SH-SY5Y (cell line): ENCODE measurements around the gene ACSL5.

ENCODE experiments used
- GATA2 ChIP-seq: IDR thresholded peaks from 2 replicates; pipeline ENCODE4 v1.6.1; 2011; ENCODE audit warnings: mild to moderate bottlenecking, low read depth, low read length
- GATA3 ChIP-seq: IDR thresholded peaks from 2 replicates; pipeline ENCODE4 v1.6.1; 2011; ENCODE audit warnings: low read depth, mild to moderate bottlenecking, low read length, moderate library complexity

Gene ACSL5

DNA sequence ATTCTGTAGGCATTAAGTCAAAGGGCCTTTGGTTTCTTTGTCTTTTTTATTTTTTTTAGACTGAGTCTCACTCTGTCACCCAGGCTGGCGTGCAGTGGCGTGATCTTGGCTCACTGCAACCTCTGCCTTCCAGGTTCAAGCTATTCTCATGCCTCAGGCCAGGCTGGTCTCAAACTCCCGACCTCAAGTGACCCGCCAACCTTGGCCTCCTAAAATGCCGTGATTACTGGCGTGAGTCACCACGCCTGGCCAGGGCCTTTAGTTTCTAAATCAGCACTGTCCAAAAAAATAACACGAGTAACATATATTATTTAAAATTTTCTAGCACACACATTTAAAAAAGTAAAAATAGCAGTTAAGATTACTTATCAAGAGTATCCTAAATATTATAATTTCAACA is 11.1 kb upstream of the ACSL5 start:
- TF ChIP-seq GATA3 (no peak), GATA2 (no peak)

DNA sequence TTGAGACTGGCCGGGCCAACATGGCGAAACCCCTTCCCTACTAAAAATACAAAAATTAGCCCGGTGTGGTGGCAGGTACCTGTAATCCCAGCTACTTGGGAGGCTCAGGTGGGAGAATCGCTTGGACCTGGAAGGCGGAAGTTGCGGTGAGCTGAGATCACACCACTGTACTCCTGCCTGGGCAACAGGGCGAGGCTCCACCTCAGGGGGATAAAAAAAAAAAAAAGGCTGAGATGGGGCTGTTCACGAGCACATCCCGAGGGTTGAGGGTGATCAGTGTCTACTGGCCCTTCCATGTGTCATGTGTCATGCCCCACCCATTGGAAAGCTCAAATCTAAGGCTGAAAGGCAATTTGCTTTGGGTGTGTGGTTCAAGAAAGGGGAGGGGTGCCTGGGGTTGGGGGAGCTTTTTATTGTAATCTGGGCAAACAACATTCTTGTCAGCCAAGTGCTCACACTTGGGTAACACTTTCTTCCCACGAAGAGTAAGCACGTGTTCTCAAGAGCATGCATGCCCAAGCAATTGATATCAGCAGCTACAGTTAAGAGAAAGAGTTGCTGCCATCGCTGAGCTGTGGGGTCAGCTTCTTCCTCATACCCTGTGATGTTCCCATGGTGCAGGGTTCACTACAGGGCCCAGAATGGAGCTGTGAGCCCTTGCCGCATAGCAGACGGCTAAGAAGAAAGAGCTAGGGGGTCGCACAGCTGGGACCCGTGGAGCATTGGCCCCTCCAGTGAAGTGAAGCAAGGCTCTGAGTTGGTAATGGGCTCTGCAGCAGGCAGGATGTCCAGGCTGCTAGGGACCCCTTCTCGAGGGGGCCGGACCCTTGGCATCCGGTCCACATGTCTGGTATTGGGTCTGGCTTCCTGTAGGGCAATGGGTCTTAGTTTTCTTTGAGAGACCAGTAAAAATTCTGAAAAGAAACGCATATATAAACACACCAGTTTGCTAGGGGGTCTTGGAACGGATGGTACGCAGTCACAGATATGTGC is 9.9 kb upstream of the ACSL5 start:
- TF ChIP-seq GATA3: no peak
- no peak for TF ChIP-seq GATA2

DNA sequence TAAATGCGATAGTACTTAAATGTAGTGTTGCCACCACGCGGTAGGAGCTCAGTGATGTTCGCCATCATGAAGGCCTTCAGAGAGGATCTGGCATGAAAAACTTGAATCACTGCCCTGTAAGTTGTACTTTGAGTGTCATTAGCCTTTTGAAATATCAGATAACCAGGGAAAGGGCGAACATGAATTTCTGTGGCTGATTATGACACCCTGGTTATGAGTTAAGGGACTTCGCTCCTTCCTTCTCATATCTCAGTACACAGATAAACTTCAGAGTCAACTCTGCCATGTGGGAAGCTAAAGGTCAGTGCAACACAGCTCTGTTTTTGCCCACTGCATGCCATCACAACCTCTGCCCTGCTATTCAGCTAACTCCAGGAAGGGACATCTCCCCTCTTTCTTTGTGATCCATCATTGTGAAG is 8.9 kb upstream of the ACSL5 start:
- TF ChIP-seq GATA3 (no peak), GATA2 (no peak)

DNA sequence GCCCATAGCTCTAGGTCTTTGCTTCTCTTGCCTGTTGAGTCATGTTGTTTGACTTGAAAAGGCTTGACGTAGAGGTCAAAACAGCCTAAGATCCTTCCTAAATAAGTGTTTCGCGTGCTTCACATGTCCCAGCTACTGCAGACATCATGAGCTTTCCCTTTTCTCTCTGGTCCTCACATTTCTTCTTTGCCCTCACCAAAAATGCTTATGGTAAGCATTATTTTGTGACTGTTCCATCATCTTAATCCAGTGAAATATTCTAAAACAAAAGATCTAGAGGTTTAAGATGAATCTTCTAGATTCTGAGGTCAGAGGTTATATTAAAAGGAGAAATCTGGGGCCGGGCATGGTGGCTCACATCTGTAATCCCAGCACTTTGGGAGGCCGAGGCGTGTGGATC is 8.5 kb upstream of the ACSL5 start:
- TF ChIP-seq GATA2: no peak
- no peak for TF ChIP-seq GATA3

DNA sequence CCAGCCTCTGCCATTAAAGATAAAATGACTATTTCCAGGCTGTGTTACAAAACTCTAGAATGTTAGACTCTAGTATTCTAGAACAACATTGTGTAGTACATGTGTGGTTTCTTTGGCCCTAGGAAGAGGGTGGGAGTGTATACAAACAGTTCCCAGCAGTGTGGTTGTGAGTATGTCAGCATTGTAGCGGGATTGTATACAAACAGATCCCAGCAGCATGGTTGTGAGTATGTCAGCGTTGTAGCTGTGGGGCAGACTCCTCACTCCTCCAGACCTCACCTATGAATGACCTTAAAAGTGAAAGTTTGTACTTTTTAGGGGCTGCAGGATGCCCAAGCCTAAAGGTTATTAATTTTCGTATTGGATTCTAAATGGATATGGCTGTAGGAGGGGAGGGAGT is 6.9 kb upstream of the ACSL5 start:
- TF ChIP-seq GATA2 (no peak), GATA3 (no peak)

DNA sequence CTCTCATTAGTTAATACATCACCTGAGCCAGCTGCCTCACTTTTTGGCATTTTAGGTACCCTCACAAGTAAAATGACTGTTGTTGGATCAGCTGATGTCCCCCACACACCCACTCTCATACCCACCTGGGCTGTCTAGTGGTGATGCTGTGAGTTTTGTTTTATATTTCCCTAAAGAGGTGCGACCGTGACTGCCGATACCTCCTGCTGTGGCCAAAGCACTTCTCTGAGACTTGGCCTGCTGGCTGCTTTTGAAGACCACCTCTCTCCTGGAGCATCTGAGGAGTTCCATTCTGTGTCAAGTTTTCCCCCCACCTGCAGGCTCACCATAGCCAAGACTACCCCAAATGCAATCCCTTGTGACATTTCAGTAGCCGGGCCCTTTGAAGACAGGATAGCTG is 6.4 kb upstream of the ACSL5 start:
- TF ChIP-seq GATA3: no peak
- no peak for TF ChIP-seq GATA2

DNA sequence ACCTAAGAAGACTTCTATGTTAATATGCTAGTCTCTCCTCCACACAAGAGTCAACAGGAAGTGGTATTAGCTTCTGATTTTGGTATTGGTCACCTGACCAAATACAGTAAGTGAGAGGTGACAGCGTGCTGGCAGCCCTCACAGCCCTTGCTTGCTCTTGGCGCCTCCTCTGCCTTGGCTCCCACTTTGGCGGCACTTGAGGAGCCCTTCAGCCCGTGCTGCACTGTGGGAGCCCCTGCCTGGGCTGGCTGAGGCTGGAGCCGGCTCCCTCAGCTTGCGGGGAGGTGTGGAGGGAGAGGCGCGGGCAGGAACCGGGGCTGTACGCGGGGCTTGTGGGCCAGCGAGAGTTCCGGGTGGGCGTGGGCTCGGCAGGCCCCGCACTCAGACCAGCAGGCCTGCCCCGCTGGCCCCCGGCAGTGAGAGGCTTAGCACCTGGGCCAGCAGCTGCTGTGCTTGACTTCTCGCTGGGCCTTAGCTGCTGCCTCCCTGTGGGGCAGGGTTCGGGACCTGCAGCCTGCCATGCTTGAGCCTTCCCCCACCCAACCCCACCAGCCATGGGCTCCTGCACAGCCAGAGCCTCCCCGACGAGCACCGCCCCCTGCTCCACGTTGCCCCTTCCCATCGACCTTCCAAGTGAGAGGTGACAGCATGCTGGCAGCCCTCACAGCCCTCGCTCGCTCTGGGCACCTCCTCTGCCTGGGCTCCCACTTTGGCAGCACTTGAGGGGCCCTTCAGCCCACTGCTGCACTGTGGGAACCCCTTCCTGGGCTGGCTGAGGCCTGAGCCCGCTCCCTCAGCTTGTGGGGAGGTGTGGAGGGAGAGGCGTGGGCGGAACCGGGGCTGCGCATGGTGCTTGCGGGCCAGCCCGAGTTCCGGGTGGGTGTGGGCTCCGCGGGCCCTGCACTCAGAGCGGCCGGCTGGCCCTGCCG is 4.2 kb upstream of the ACSL5 start:
- TF ChIP-seq GATA2 (no peak), GATA3 (no peak)

DNA sequence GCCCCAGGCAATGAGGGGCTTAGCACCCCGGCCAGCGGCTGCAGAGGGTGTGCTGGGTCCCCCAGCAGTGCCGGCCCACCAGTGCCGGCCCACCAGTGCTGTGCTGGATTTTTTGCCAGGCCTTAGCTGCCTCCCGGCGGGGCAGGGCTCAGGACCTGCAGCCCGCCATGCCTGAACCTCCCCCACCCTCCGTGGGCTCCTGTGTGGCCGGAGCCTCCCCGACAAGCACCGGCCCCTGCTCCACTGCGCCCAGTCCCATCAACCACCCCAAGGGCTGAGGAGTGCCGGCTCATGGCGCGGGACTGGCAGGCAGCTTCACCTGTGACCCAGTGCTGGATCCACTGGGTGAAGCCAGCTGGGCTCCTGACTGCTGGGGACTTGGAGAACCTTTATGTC is 3.5 kb upstream of the ACSL5 start:
- TF ChIP-seq GATA2 (no peak), GATA3 (no peak)

DNA sequence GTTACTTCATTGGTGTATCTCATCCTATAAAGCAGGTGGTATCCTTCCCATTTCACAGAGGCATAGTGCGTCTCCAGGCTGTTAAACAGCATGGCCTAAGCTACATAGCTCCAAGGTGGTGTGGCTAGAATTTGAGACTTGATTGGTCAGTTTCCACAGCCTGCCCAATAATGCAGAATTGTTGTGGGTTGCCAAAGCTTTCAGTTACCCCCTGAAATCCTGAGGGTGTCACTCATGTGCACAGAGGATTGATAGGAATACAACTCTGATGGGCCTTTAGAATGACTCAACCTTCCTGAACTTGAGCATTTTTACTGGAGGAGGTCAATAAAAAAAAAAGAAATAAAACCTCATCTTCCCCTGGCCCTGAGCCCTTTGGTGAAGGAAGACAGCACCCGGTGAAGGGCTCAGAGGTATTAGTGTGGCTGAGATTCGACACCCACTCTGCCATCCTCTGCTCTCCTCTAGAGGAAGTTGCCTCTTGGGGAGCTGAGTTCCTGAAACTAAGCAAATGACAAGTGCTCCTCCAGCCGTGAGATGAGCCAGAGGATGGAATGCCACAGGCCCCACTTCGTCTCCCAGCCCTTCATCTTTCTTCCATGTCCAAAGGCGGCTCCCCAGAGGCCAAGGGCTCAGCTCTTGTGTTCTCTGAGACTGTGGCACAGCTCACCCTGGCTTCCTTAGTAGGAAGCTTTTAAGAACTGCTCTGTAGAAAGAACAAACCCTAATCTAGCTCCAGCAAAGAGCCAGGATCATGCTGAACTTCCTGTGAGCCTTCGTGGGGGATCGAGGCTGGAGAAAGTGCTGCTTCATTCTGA is 1.0 kb downstream of the ACSL5 start:
- TF ChIP-seq GATA3 (no peak), GATA2 (no peak)

DNA sequence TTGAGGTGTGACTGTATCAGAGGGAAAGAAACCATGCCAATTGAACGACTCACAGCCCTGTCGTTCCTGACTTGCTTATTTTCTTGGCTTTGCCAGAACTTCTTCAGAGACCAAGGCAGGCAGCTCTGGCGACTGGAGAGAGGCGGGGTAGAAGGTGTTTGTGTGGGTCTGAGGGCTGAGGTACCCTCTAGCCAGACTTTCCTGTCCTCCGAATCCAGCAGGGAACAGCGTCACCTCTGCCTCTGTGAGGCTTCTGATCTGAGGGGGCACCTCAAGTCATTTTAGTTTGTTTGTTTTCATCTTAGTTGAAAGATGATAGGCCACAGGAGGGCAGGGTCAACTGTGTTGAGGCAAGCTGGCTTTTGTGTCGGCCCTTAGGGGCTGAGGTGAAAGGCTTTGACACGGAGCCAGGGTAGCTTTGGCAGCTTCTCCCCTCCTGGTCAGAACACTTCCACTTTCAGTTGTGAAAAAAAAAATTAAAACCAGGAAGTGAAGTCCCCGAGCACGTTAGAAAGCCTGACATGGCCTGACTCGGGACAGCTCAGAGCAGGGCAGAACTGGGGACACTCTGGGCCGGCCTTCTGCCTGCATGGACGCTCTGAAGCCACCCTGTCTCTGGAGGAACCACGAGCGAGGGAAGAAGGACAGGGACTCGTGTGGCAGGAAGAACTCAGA is 1.9 kb downstream of the ACSL5 start:
- TF ChIP-seq GATA3 (no peak), GATA2 (no peak)

DNA sequence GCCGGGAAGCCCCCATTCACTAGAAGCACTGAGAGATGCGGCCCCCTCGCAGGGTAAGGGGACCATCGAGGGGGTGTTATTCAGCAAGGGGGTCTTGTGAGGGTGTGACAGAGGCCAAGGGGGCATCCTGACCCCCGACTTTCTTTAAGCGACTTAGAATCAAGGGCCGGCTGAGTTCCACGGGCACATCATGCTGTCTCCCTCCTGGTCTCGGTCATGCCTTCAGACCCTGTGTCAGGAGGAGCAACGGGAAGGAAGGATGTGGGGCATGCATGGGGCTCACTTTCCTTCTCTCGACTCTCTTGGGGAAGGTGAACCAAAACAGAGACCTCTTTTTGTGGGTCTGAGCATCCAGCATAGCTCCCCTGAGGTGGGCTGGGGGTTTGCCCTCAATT is 2.5 kb downstream of the ACSL5 start:
- TF ChIP-seq GATA3 (no peak), GATA2 (no peak)

DNA sequence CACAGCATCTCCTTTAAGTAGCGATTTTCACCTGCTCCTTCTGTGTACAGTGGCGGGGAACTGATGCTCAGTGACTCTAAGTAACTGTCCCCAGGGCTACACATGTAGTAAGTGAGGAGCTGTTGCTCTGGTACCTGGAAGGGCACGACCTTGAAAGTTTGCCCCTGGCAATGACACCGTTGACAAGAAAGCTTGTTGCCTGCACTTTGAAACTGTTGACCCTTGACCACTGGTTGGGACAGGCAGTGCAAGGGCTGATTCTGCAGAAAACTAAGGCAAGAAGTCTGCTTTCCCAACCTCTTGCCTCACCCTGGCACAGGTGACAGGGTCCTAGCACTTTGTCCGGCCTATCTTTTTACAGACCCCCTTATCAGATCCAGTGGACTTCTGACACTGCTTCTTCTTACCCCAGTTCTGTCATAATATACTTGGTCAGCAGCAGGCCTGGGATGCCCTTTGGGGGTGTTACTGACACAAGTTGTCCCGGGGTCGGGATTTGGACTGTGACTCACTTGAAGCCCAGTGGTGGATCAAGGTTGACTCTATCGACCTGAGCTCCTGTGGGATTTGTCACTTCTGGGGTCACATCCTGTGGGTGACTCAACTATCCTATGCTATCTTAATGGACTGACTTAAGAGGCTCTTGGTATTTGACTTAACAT is 5.8 kb downstream of the ACSL5 start:
- no peak for TF ChIP-seq GATA2
- no peak for TF ChIP-seq GATA3

DNA sequence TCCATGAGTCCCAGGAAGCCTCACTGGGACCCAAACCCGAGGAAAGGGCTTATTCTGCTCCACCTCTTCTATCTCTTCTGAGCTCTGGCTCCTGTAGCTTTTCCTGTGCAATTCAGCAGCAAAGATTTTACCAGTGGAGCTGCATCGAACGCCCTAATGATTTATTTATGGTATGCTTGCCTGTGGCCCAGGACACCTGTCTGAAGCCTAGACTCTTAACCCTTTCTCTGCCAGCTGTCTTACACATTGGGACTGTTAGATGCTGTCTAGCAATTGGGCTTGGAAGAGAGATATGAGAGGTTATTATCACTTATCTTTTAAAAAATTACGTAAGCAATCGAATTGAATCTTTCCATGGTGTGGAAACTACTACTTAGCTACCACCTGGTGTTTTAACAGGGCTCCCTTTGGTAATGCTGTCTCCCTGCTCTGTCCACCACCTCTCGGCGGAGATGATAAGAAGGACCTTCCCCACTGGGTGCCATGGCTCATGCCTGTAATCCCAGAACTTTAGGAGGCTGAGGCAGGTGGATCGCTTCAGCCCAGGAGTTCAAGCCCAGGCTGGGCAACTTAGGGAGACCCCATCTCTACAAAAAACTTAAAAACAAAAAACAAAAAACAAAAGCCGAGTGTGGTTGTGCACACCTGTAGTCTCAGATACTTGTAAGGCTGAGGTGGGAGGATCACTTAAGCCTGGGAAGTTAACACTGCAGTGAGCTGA is 8.8 kb downstream of the ACSL5 start:
- no peak for TF ChIP-seq GATA3
- TF ChIP-seq GATA2: no peak
